IMR-90 (cell line): ENCODE results near the gene CEP57L1. TPM values are rescaled to one million over a fixed set of nuclear protein-coding genes. Genes with fewer than 3 reads are reported as not detected.

Source experiments
- ATAC-seq: fragments of 200-7000 bp; cut with Tn5 transposase; 2 replicates; pipeline ENCODE4 v1.9.1; 2020; ENCODE audit warnings: low read depth, mild to moderate bottlenecking, moderate library complexity
- BruUV-seq: library from RNA; stranded (reverse); fragments of 400-500 nt; replicated peaks from 2 replicates; lab custom pipeline; 2021; lab: Mats Ljungman, UMichigan
- CTCF ChIA-PET: fragments of 300-600 bp; formaldehyde crosslinking; extraction: SDS; loops from one replicate; lab custom pipeline; 2021; ENCODE audit warnings: antibody characterized with exemption; lab: Yijun Ruan, JAX
- POLR2A ChIA-PET: fragments of 300-600 bp; sonication (Branson Sonifier 250); formaldehyde crosslinking; loops from one replicate; lab custom pipeline; 2022; ENCODE audit warnings: antibody characterized with exemption; ENCODE audit not compliant: unreplicated experiment; lab: Charles Lee
- DNase-seq: peaks from one replicate; pipeline ENCODE4 v3.0.0; 2013
- H2AFZ ChIP-seq: replicated peaks from 2 replicates; pipeline ENCODE3; 2013; ENCODE audit warnings: low read length, mild to moderate bottlenecking; ENCODE audit not compliant: poor library complexity
- H2AK5ac ChIP-seq: 2 replicates; pipeline ENCODE4 v1.6.1; 2013; ENCODE audit warnings: low read depth, low read length, inconsistent platforms
- H2AK9ac ChIP-seq: replicated peaks from 2 replicates; pipeline ENCODE3; 2013; ENCODE audit warnings: mild to moderate bottlenecking, low read depth, low read length, moderate library complexity; ENCODE audit not compliant: poor library complexity
- H2BK120ac ChIP-seq: 2 replicates; pipeline ENCODE4 v1.6.1; 2013; ENCODE audit warnings: low read depth, low read length, inconsistent platforms
- H2BK15ac ChIP-seq: 3 replicates; pipeline ENCODE4 v1.6.1; 2013; ENCODE audit warnings: low read depth, low read length, inconsistent platforms
- H2BK20ac ChIP-seq: 2 replicates; pipeline ENCODE4 v1.6.1; 2013; ENCODE audit warnings: low read depth, mild to moderate bottlenecking, inconsistent platforms, low read length, moderate library complexity
- H2BK5ac ChIP-seq: 2 replicates; pipeline ENCODE4 v1.6.1; 2013; ENCODE audit warnings: mild to moderate bottlenecking, low read depth, low read length, inconsistent platforms; ENCODE audit not compliant: poor library complexity, severe bottlenecking
- H3K14ac ChIP-seq: replicated peaks from 2 replicates; pipeline ENCODE4 v1.6.1; 2013; ENCODE audit warnings: low read depth, low read length, inconsistent platforms
- H3K18ac ChIP-seq: 2 replicates; pipeline ENCODE4 v1.6.1; 2013; ENCODE audit warnings: low read depth, low read length, control low read depth
- H3K23ac ChIP-seq: 2 replicates; pipeline ENCODE4 v1.6.1; 2013; ENCODE audit warnings: low read depth, low read length, inconsistent platforms
- H3K27ac ChIP-seq: 2 replicates; pipeline ENCODE4 v1.5.1; 2013; ENCODE audit warnings: mild to moderate bottlenecking, control low read depth, low read length; ENCODE audit not compliant: insufficient read depth
- H3K27me3 ChIP-seq: 2 replicates; pipeline ENCODE4 v1.6.1; 2013; ENCODE audit warnings: low read length; ENCODE audit not compliant: control insufficient read depth, insufficient read depth
- H3K36me3 ChIP-seq: 2 replicates; pipeline ENCODE4 v1.6.1; 2013; ENCODE audit warnings: low read length, mixed read lengths; ENCODE audit not compliant: control insufficient read depth, insufficient read depth
- H3K4ac ChIP-seq: 2 replicates; pipeline ENCODE4 v1.6.1; 2013; ENCODE audit warnings: low read depth, low read length, inconsistent platforms
- H3K4me1 ChIP-seq: 2 replicates; pipeline ENCODE4 v1.6.1; 2013; ENCODE audit warnings: low read length, mixed read lengths; ENCODE audit not compliant: control insufficient read depth, insufficient read depth
- H3K4me2 ChIP-seq: 2 replicates; pipeline ENCODE4 v1.6.1; 2013; ENCODE audit warnings: low read depth, mild to moderate bottlenecking, control low read depth, low read length, moderate library complexity
- H3K4me3 ChIP-seq: 2 replicates; pipeline ENCODE4 v1.5.1; 2013; ENCODE audit warnings: low read depth, mild to moderate bottlenecking, control low read depth, low read length, moderate library complexity; ENCODE audit not compliant: insufficient read depth
- H3K56ac ChIP-seq: 2 replicates; pipeline ENCODE4 v1.6.1; 2013; ENCODE audit warnings: low read length, inconsistent platforms; ENCODE audit not compliant: insufficient read depth; ENCODE audit errors: extremely low read depth
- H3K79me1 ChIP-seq, 2 experiments: 2 replicates each; pipeline ENCODE4 v1.6.1; 2013; ENCODE audit warnings: low read length in 2 of 2, inconsistent platforms in 1 of 2, low read depth in 1 of 2
- H3K9ac ChIP-seq: 2 replicates; pipeline ENCODE4 v1.6.1; 2013; ENCODE audit warnings: low read depth, low read length, control low read depth
- H3K9me1 ChIP-seq: 2 replicates; pipeline ENCODE4 v1.6.1; 2013; ENCODE audit warnings: low read length, inconsistent platforms; ENCODE audit not compliant: insufficient read depth
- H3K9me3 ChIP-seq: 2 replicates; pipeline ENCODE4 v1.6.1; 2013; ENCODE audit warnings: low read length; ENCODE audit not compliant: control insufficient read depth, insufficient read depth
- H4K20me1 ChIP-seq: 2 replicates; pipeline ENCODE4 v1.6.1; 2013; ENCODE audit warnings: low read length, inconsistent platforms; ENCODE audit not compliant: insufficient read depth
- H4K5ac ChIP-seq: 2 replicates; pipeline ENCODE4 v1.6.1; 2013; ENCODE audit warnings: mild to moderate bottlenecking, low read depth, low read length, control low read depth
- H4K8ac ChIP-seq, 2 experiments: 2 replicates each; pipeline ENCODE4 v1.6.1; 2013; ENCODE audit warnings: low read depth in 2 of 2, low read length in 2 of 2, control low read depth in 1 of 2, inconsistent platforms in 1 of 2
- H4K91ac ChIP-seq: 2 replicates; pipeline ENCODE4 v1.6.1; 2013; ENCODE audit warnings: low read depth, low read length, inconsistent platforms; ENCODE audit not compliant: insufficient read depth
- CEBPB ChIP-seq: IDR thresholded peaks from 2 replicates; pipeline ENCODE4 v1.6.1; 2012; ENCODE audit warnings: low read depth, low read length, improper control_type of control experiment
- CHD1 ChIP-seq: IDR thresholded peaks from 2 replicates; pipeline ENCODE4 v1.6.1; 2012; ENCODE audit warnings: low read depth, low read length, improper control_type of control experiment
- FOS ChIP-seq: fragments of 150-350 bp; IDR thresholded peaks from 2 replicates; pipeline ENCODE4 v1.6.1; 2016; ENCODE audit warnings: low read depth, low read length
- RAD21 ChIP-seq: IDR thresholded peaks from 2 replicates; pipeline ENCODE4 v1.6.1; 2012; ENCODE audit warnings: low read length, improper control_type of control experiment
- RFX5 ChIP-seq: IDR thresholded peaks from 2 replicates; pipeline ENCODE4 v1.8.0; 2012; ENCODE audit warnings: low read depth, mild to moderate bottlenecking, low read length, moderate library complexity
- SMC3 ChIP-seq: fragments of 150-350 bp; IDR thresholded peaks from 2 replicates; pipeline ENCODE4 v1.6.1; 2016; ENCODE audit warnings: low read depth, mild to moderate bottlenecking, antibody characterized with exemption, low read length, moderate library complexity
- WGBS, 2 experiments: methylation state at CpG; one replicate each; pipeline versions ENCODE4 v1.1.5 to v1.1.7; 2013; ENCODE audit warnings: missing lambda C conversion rate in 2 of 2; ENCODE audit not compliant: insufficient read length in 1 of 2; ENCODE audit errors: extremely low coverage in 2 of 2; 5-methylcytosine and 5-hydroxymethylcytosine counted together
- dilution Hi-C: fragments of 300-500 bp; cut with HindIII; formaldehyde crosslinking; loops from one replicate; pipeline ENCODE4 v1.14.3; 2018; ENCODE audit warnings: low sequenced_read_pairs; ENCODE audit not compliant: unreplicated experiment
- in situ Hi-C: fragments of 300-500 bp; cut with MboI; formaldehyde crosslinking; loops from 3 replicates; pipeline ENCODE4 v1.14.3; 2019; ENCODE audit warnings: low sequenced_read_pairs, inconsistent platforms, mixed read lengths
- intact Hi-C: fragments of 100-400 bp; cut with micrococcal nuclease; formaldehyde crosslinking; loops from 2 replicates; pipeline ENCODE4 v1.10.0; 2022
- polyA plus RNA-seq, 3 experiments: library from polyadenylated mRNA; depleted of rRNA; stranded (reverse); fragments of >200 nt; gene quantifications; 2 replicates each; pipeline ENCODE4 v1.2.3, GENCODE V29; 2012; ENCODE audit warnings: low replicate concordance in 1 of 3
- total RNA-seq: library from RNA; depleted of rRNA; stranded (reverse); fragments of >200 nt; gene quantifications from 2 replicates; pipeline ENCODE4 v1.2.3, GENCODE V29; 2012

CEP57L1 gene
- total and polyA plus RNA-seq, 2 of the 4 experiments (the other 2 are of a cell fraction) = 10.3 to 21.9 TPM

GRCh38 chr6:109055771-109056235, 39.5 kb upstream of the CEP57L1 start:
- POLR2A ChIA-PET = no interaction called here
- Histone ChIP-seq H2BK20ac (no peak overlapping the region), H3K27me3 (no peaks in the 10 kb centered on the region), H2BK15ac (no peak overlapping the region), H3K9me3 (no peaks in the 10 kb centered on the region), H2AK9ac (no peak overlapping the region), H4K5ac (no peak overlapping the region), H4K91ac (no peak overlapping the region), H3K36me3 (no peaks in the 10 kb centered on the region), H3K79me1 (peaks cover 5 to 9% of the 10 kb centered on the region in 2 experiments; a peak in 2 of 4 replicates), H4K20me1 (no peaks in the 10 kb centered on the region), H2BK120ac (no peak overlapping the region), H2BK5ac (no peak overlapping the region), H3K4ac (no peak overlapping the region), H2AFZ (no peak overlapping the region), H3K4me1 (peaks cover 3% of the 10 kb centered on the region; the same call in 1 of the 2 replicates), H3K23ac (no peak overlapping the region), H3K27ac (no peak overlapping the region), H3K56ac (no peak overlapping the region), H3K14ac (no peak overlapping the region), H3K9me1 (peaks cover 3% of the 10 kb centered on the region; the same call in 1 of the 2 replicates), H3K4me2 (no peak overlapping the region), H2AK5ac (no peak overlapping the region), H3K4me3 (no peak overlapping the region), H3K9ac (no peak overlapping the region), H4K8ac (no peak overlapping the region), H3K18ac (no peak overlapping the region)
- peak; percentile 63 for ATAC-seq
- WGBS, 2 experiments = no CpG with 5 or more reads among the region's 1 CpG
- CTCF ChIA-PET = no interaction called here
- no TSS peak for BruUV-seq
- dilution Hi-C loops (loop anchor here (25.0 kb wide), 1 partner anchor 519 kb away; no protein-coding TSS in a partner anchor), intact Hi-C loops (no loop called here), in situ Hi-C loops (no loop called here)
- TF ChIP-seq CEBPB (peak; percentile 59), SMC3 (no peak), CHD1 (no peak), FOS (no peak), RFX5 (no peak), RAD21 (no peak)
- peak; percentile 41 for DNase-seq
